ENCODE measurements around the gene BTBD2.

- no peak for TF ChIP-seq POLR2A (IDR thresholded peaks at IDR 0.05)
- TF ChIP-seq CTCF (IDR thresholded peaks at IDR 0.05 in 4 of 5, conservative IDR thresholded peaks at IDR 0.05 in 1 of 5), result no peak
Observed at GRCh38 chr19:1981253-1981652, 34.3 kb downstream of the BTBD2 start.
